A673 (cell line): ENCODE data around the gene DDN. TPM values are rescaled to one million over a fixed set of nuclear protein-coding genes. Genes with fewer than 3 reads are reported as not detected.

Experiments used
- BruUV-seq: library from RNA; stranded (reverse); fragments of 400-500 nt; replicated peaks from 2 replicates; lab custom pipeline; 2021; lab: Mats Ljungman, UMichigan
- CTCF ChIA-PET: fragments of 300-600 bp; sonication (Branson Sonifier 250); formaldehyde crosslinking; loops from one replicate; lab custom pipeline; 2022; ENCODE audit warnings: antibody characterized with exemption; lab: Charles Lee
- POLR2A ChIA-PET: fragments of 300-600 bp; sonication (Branson Sonifier 250); formaldehyde crosslinking; loops from one replicate; lab custom pipeline; 2022; ENCODE audit warnings: antibody characterized with exemption; ENCODE audit not compliant: low non-redundant PET; lab: Charles Lee
- DNase-seq: peaks from one replicate; pipeline ENCODE4 v3.0.0-alpha.2; 2015; ENCODE audit warnings: low spot score
- H3K27ac ChIP-seq: fragments of 200-600 bp; sonication (generic); 2 replicates; pipeline ENCODE4 v1.5.1; 2016; ENCODE audit warnings: mixed run types, low read depth, mild to moderate bottlenecking, mixed read lengths, antibody characterized with exemption, low read length; ENCODE audit not compliant: poor library complexity, severe bottlenecking
- H3K27me3 ChIP-seq: fragments of 200-600 bp; sonication (generic); replicated peaks from 2 replicates; pipeline ENCODE4 v1.6.1; 2017; ENCODE audit warnings: mixed run types, low read depth, mild to moderate bottlenecking, mixed read lengths, antibody characterized with exemption, low read length; ENCODE audit not compliant: insufficient read depth, poor library complexity
- H3K36me3 ChIP-seq: fragments of 200-600 bp; sonication (generic); 2 replicates; pipeline ENCODE4 v1.6.1; 2016; ENCODE audit warnings: mixed run types, mild to moderate bottlenecking, mixed read lengths, antibody characterized with exemption, low read length; ENCODE audit not compliant: insufficient read depth, poor library complexity, severe bottlenecking
- H3K4me1 ChIP-seq: fragments of 200-600 bp; sonication (generic); 2 replicates; pipeline ENCODE4 v1.6.1; 2017; ENCODE audit warnings: mixed run types, mild to moderate bottlenecking, mixed read lengths, antibody characterized with exemption, low read length; ENCODE audit not compliant: insufficient read depth, poor library complexity, severe bottlenecking
- H3K4me3 ChIP-seq: fragments of 200-600 bp; sonication (generic); 2 replicates; pipeline ENCODE4 v1.5.1; 2016; ENCODE audit warnings: low read depth, mixed run types, mild to moderate bottlenecking, mixed read lengths, low read length; ENCODE audit not compliant: poor library complexity, severe bottlenecking
- H3K9me3 ChIP-seq: fragments of 200-600 bp; sonication (generic); 2 replicates; pipeline ENCODE4 v1.6.1; 2016; ENCODE audit warnings: mixed run types, low read depth, mild to moderate bottlenecking, mixed read lengths, antibody characterized with exemption, low read length; ENCODE audit not compliant: poor library complexity, severe bottlenecking
- EZH2 ChIP-seq: fragments of 200-600 bp; sonication (generic); IDR thresholded peaks from 2 replicates; pipeline ENCODE4 v1.6.1; 2017; ENCODE audit warnings: borderline replicate concordance, low read depth, mild to moderate bottlenecking, mixed read lengths, antibody characterized with exemption, low read length; ENCODE audit not compliant: poor library complexity, severe bottlenecking
- intact Hi-C: fragments of 100-400 bp; cut with micrococcal nuclease; formaldehyde crosslinking; loops from one replicate; pipeline ENCODE4 v1.10.0; 2022; ENCODE audit not compliant: unreplicated experiment
- total RNA-seq: library from RNA; stranded (reverse); gene quantifications from 2 replicates; pipeline ENCODE4 v1.2.3, GENCODE V29; 2021
- TF ChIP-seq, protein P1 (sequence below): fragments of 300-800, 200-600 bp; sonication (generic); conservative IDR thresholded peaks from 2 replicates; pipeline ENCODE4 v1.5.1; 2017; ENCODE audit warnings: low read depth, mild to moderate bottlenecking, antibody characterized with exemption, low read length, moderate library complexity, mixed read lengths

DDN gene
- total RNA-seq, 1 experiment from 2014 or later, result 2.7 TPM

DNA sequence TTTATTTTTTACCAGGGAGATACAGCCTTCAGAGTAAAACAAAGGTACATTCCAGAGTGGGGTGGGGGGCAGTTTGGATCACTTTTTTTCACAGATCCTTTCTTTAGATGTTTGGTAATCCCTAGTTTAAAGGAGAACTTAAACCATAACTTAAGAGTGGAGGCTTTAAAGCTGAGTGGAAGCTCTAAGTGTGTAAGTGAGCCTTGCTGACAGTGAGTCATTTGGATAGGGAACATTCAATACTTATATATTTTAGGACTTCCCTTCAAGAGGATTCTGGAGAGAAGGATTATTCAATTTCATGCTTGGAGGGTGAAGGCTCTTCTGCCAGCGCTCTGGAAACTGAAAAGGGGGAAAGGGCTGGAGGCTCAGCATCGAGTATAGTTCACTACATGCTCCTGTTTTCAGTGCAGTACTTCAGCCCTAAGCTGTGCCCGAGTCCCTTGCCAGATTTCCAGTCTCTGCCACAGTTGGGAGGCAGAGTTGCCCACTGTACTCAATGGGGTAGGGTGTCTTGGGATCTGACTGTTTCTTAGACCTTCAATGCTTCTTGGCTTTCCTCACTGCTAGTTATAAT lies 11.0 kb upstream of the DDN start:
- DNase-seq, result no peak
- ChIA-PET CTCF (interaction anchor here (0.7 kb wide), 1 partner anchor 13 kb away, joined by 4 read pairs; no protein-coding TSS in a partner anchor), POLR2A (no interaction called here)
- H3K27me3 ChIP-seq, result no peaks in the 10 kb centered on the region
- H3K27ac ChIP-seq, result no peak overlapping the region
- intact Hi-C loops, result loop anchor here (5.0 kb wide), 1 partner anchor 102 kb away; the partner anchor contains the start of gene LMBR1L
- H3K4me1 ChIP-seq, result no peaks in the 10 kb centered on the region
- peaks cover 11% of the 10 kb centered on the region for H3K36me3 ChIP-seq
- no TSS peak for BruUV-seq
- TF ChIP-seq EZH2, result no peak
- TF ChIP-seq, protein P1, sequence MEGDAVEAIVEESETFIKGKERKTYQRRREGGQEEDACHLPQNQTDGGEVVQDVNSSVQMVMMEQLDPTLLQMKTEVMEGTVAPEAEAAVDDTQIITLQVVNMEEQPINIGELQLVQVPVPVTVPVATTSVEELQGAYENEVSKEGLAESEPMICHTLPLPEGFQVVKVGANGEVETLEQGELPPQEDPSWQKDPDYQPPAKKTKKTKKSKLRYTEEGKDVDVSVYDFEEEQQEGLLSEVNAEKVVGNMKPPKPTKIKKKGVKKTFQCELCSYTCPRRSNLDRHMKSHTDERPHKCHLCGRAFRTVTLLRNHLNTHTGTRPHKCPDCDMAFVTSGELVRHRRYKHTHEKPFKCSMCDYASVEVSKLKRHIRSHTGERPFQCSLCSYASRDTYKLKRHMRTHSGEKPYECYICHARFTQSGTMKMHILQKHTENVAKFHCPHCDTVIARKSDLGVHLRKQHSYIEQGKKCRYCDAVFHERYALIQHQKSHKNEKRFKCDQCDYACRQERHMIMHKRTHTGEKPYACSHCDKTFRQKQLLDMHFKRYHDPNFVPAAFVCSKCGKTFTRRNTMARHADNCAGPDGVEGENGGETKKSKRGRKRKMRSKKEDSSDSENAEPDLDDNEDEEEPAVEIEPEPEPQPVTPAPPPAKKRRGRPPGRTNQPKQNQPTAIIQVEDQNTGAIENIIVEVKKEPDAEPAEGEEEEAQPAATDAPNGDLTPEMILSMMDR, result no peak
- no peaks in the 10 kb centered on the region for H3K9me3 ChIP-seq
- no peak overlapping the region for H3K4me3 ChIP-seq

DNA sequence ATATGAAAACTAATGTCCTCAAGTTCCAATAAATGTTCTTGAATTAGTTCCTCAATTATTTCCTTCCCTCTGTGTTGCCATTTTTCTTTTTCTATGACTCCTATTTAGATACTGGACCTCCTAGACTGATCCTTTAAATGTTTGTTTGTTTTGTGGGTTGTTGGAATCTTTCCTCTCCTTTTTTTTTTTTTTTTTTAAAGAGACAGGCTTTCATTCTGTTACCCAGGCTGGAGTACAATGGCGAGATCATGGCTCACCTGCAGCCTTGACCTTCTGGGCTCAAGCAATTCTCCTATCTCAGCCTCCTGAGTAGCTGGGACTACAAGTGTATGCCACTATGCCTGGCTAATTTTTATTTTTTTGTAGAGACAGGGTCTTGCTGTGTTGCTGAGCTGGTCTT lies 9.8 kb upstream of the DDN start:
- Histone ChIP-seq H3K4me3 (no peak overlapping the region), H3K9me3 (no peaks in the 10 kb centered on the region), H3K27ac (no peak overlapping the region), H3K4me1 (no peaks in the 10 kb centered on the region), H3K27me3 (no peaks in the 10 kb centered on the region), H3K36me3 (peaks cover 17% of the 10 kb centered on the region)
- intact Hi-C loops, result no loop called here
- BruUV-seq, result no TSS peak
- ChIA-PET CTCF (no interaction called here), POLR2A (no interaction called here)
- DNase-seq, result no peak
- TF ChIP-seq, protein P1, result no peak
- TF ChIP-seq EZH2, result no peak

DNA sequence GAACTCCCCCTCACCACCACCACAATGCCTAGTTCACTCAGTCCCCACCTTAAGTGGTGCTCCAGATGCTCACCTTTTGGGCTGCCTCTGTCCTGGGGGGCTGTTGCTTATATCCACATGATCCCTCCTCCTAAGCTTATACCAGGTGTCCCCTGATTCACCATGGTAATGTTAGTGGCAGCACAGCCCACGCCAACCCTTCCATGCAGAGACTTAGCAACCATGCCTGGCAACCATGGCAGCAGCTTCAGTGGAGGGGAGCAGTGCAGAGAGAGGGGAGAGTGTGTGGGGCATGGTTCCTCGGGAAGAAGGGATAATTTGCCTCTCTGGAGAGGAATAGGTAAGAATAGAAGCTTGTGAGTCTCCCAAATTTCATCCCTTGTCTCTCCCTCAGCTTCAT lies 1.2 kb upstream of the DDN start:
- BruUV-seq, result no TSS peak
- POLR2A ChIA-PET, result no interaction called here
- no peak for DNase-seq

More for the DNA sequence above, 1.2 kb upstream of the DDN start:
- CTCF ChIA-PET, result interaction anchor here (3.7 kb wide), 1 partner anchor 12 kb away, joined by 28 read pairs; no protein-coding TSS in a partner anchor
- intact Hi-C loops, result no loop called here
- Histone ChIP-seq H3K4me1 (peaks cover 28% of the 10 kb centered on the region), H3K9me3 (no peaks in the 10 kb centered on the region), H3K27ac (no peak overlapping the region), H3K27me3 (peaks cover 5% of the 10 kb centered on the region), H3K36me3 (peaks cover 10% of the 10 kb centered on the region), H3K4me3 (no peak overlapping the region)
- TF ChIP-seq, protein P1, result no peak
- TF ChIP-seq EZH2, result no peak
